GM21360 (cell line): Measurements from ENCODE around the gene LRFN2.

Source experiments
- ATAC-seq: cut with Tn5 transposase; IDR thresholded peaks from one replicate; pipeline ENCODE4 v1.9.1; 2021; ENCODE audit warnings: mild to moderate bottlenecking, moderate library complexity; ENCODE audit not compliant: unreplicated experiment

LRFN2 gene

DNA sequence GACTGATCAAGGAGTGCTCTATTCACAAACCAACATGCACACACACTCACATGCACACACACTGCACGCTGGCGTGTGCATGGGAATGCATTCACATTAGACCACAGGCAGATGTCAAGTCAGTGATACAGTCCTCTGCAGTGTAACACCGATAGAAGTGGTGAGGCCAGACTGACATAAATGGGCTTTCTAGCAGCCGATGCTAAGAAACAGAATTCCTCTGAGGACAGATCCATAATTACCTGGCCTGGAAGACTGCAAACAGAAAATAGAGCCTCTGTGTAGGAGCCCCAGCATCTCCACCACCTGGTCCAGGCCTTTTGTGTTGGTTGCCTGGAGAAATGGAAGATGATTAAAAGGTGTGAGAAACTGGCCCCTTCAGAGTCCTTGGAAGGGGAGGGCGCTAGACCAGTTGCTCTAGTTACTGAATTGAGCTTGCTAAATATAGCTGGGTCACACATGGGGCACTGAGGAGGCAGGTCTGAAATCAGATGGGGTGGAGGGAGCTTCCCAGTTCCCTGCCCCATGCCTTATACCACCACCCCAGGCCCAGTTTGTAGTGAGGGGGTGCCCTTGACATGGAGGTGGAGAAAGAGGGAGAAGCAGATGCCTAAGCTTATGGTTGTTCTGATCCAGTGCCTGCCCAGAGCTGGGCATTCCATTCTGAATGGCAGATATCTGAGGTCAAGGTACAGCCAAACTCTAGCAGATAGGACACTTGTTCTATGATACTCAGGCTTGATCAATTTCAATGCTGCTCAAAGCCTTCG is 233.8 kb downstream of the LRFN2 start:
- ATAC-seq = no peak

DNA sequence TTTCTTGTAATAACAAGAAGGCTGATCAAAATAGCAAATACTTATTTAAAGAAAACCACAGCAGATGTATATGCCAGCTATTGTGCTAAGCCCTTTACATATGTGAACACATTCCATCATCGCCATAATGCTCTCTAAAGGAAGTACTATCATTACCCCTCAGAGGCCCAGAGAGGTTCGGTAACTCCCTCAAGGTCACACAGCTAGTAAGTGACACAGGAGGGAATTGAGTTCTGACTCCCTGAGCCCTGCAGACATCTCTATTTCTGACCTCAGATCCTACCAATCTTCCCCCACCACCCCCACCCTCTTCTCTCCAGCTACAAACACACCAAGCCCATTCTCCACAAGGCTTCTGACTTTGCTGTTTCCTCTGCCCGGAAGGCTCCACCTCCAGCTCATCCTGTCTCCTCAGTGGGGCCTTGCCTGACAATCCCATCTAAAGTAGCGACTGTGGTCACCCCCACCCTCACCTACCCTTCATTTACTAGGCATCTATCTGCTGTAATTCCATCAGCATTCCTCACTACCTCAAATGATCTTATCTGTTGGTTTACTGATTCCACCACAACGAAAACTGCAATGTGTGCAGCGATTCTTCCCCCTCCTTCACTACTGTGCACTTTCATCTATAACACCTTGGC is 234.5 kb downstream of the LRFN2 start:
- no peak for ATAC-seq

DNA sequence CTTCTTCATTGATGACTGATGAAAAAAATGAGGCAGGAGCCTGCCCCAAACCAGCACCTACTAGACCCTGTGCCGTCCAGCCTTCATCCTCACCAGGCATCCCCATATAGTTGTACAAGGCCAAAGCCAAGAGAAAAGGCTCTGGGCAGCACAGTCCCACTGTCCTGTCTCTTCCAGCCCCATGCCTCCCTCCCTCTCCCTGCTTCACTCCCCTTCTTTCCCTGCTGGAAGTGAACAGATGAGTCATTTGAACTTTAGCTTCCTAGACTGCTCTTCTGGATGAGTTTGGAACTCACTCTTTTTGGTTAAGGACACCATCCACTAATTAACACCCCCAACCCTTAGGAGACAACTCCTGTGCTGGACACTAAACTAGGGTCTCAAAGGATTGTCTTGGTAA is 235.2 kb downstream of the LRFN2 start:
- ATAC-seq = no peak

DNA sequence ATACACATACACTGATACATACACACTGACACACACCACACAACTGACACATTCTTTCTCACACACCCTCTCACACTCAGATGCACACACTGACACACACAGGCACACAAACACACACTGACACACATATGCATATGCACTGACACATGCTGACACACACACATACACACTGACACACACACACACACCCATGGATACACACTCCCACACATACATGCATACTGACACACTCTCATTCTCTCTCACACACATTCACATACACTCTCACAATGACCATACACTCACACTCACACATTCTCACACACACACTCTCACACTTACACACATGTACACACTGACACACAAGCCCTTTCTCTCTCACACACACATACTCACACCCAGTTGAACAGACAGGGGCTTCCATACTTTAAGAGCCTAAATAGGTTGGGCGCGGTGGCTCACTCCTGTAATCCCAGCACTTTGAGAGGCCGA is 236.4 kb downstream of the LRFN2 start:
- ATAC-seq = no peak

DNA sequence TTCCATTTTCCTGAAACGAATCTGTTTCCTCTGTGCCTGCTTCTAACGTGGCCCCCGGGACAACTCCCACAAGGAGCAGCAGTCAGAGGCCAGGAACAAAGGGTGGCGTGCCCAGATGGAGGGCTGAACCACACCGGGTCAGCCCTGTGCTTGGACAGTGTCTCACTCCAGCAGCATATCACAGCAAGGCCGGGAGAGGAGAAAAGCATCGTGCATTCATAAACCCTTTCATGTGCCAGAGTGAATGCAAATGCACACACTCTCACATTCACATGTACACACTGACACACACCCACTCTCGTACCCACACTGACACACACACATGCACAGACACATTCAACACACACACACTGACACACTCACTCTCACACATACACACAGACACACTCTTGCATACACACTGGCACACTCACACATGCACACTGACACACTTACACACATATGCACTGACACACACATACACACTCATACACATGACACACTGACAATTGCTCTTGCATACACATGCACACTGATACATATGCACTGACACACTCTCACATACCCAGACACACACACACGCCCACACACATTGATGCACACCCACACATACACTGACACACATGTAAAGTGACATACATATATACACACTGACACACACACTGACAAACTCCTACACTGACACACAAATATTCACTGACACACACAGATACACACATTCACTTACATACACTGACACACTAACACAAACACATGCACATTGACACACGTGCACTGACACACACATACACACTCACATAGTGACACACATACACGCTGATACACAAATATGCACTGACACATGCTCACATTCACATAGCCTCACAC is 237.0 kb downstream of the LRFN2 start:
- no peak for ATAC-seq

DNA sequence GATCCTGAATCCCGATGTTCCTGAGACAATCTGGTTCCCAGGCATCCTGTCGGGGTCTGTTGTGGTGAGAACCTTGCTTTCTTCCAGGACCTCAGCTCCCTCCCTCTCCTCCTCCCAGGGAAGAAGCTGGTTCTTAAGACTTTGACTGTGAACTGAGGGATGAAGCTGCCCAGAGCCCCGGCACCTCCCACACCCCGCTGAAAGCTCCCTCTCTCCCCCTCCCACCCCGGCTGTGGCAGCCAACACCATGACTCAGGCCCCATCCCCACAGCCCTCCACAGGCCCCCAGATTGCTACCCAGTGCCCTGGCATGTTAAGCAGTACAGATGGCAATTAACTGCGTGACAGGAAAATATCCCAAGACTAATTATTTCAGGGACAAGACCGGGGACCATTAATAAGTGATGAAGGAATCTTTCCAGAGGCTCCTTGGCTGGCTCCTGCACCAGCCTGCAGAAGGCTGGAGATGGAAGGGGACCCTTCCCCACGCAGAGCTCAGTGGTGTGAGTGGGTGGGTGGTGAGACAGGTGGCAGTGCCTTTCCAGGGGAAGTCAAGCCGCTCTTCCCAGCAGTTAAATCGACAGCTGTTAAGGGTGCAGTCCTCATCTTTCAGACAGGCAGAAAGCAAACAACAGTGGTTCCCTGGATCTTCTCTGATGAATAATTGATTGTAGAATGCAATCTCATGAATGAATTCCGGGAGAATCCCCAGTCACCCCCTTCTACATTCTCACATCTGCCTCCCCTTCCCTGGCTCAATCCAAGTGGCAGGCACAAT is 237.9 kb downstream of the LRFN2 start:
- ATAC-seq = no peak

DNA sequence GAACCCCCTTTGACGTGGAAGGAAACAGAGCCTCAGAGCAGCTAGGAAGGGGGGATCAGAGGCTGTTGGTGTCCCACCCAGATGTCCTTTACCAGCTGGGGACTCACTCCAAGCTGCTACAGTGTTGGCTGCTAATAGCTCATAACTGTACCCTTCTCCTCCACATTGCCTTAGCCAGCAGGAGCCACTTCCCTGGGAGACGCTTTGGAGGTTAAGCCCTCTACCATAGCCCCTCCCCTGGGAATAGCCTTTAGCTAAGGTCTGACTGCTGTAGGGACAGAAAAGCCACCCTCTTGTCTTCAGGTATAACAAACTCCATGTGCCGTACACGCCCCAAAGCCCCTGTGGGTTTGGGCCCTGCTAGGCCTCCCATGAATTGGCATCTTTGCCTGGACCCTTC is 238.6 kb downstream of the LRFN2 start:
- ATAC-seq = no peak

DNA sequence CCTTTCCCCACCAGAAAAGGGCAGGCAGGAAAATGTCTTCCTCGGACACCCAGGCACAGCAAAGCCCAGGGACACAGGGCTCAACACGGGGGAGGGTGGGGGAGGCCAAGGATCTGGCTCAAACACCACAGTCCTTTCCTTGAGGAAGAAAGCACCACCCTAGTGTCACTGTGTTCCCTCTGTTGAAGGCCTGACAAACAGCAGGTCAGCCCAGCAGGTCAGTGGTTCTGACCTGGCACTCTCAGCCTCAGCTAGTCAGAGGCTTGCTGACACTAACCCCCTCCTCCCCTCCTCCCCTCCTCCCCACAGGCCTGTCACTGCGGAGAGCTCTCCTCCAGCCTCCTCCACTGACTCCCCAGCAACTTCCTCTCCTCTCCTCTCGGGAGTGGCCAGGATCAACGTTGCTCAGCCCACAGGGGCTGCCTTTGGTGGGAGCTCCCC is 239.6 kb downstream of the LRFN2 start:
- no peak for ATAC-seq

DNA sequence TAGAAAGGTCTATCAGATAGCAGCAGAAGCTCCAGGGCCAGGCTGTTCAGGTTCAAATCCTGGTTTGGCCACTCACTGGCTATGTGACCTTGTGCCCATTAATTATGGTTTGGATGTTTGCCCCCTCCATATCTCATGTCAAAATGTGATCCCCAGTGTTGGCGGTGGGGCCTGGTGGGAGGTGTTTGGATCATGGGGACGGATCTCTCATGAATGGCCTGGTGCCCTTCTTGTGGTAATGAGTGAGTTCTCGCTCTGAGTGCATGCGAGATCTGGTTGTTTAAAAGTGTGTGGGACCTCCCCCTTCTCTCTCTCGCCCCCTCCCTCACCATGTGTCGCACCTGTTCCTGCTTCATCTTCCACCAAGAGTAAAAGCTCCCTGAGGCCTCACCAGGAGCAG is 240.9 kb downstream of the LRFN2 start:
- ATAC-seq = no peak

DNA sequence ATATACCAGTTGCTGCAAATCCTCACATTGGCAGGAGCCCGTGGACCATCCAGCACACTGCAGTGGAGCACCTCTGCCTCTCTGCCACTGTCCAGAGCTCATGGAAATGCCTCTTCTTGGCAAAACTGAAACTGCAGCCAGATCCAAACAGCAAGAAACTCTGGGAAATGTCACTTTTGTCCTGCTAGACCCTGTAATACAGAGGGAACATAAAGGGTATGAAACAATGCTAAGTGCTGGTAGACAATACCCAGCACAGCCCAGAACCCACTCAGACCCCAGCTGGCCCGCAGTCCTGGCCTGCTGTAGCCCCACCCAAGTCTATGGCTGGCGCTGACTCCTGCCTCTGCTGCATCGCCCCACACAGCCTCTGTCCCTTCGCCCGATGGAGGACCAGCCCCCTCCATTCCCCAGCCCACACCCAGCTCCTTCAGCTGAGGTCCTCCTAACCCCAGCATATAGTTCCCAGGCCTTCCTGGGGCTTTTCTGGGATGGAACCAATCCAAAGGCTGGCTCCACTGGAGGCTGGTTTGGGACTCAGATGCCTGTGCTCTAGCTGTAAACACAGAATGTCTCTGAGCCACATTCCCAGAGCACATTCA is 242.5 kb downstream of the LRFN2 start:
- no peak for ATAC-seq

DNA sequence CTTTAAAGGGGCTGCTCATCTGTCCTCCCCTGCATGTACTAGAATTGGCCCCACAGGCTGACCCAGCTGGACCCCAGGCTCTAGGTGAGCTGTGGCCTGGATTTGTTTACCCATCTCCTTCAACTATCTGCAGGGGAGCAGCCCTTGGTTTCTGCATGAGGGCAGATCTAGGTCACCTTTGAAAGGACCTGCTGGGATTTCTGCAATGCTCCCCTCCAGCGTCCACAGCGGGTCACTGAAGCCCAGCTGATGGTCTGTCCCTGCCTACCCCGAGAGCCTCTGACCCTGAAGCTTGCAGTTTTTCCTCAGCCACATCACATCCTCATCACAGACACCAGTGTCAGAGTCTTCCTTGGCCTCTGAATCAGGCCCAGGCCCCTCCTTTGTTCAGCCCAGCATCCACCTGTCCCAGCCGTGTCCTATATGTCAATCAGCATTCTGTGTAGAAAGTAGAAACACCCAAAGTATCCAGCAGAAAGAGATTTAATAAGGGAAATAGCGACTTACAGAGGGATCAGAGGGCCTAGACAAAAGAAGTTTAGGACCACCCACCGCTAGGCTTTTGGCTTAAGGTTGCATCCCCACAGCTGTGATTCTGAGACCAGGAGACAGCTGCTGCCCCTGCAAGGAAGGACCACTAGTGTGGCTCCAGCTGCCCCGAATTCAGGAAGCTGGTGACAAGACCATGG is 243.1 kb downstream of the LRFN2 start:
- ATAC-seq = no peak

DNA sequence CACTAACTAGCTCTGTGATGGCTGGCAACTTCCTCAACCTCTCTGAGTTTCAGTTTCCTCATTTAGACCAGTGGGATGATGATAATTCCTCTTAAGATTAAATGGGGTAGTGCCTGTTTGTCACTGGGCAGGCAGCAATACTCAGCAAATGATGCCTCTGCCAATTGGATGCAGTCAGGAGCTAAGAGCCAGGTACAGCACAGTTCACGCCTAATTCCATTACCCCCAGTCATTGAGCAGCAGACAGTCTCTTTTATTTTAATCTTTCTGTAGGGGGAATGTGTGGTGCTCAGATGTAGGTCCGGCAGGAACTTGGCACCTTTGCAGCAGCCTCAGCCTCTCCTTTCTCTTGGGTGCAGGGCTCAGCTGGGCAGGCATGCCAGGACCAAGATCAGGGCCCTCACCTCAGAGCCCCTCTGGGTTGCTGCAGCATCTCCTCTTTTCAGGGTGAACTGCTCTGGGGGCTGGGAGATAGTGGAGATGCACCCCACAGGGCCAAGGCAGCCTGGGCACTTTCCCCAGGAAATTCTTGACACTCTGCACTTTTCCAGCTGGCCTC is 243.8 kb downstream of the LRFN2 start:
- ATAC-seq = no peak

DNA sequence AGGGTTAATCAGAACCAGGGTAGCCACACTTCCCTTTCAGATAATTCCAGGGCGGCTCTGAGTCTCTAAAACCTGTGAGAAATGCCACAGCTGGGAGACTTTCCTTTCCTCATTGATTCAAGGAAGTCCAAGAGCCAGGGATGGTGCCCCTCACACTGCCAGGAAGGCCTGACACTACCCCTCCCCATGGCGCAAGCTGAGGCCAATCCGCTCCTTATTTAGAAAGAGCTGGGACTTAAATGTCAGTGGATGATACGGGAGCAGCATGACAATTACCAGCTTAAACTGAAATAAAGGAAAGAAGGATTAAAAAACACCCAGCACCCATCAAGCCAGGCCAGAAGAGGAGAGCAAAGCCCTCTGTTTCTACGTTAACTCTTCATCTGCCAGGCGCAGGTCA is 244.4 kb downstream of the LRFN2 start:
- no peak for ATAC-seq

DNA sequence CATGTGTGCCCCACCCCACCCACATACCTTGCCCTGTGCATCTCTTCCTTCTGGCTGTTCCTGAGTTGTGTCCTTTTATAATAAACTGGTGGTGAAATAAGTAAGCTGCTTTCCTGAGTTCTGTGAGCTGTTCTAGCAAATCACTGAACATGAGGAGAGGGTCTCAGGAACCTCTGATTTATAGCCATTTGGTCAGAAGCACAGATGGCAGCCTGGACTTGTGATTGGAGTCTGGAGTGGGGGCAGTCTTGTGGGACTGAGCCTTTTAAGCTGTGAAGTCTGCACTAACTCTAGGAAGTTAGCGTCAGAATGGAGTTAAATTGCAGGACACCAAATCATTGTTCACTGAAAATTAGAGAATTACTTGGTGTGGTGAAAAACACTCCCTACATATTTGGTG is 245.4 kb downstream of the LRFN2 start:
- ATAC-seq = no peak
